Calu3 (cell line): ENCODE results near the gene KDM5A. TPM values are rescaled to one million over a fixed set of nuclear protein-coding genes. Genes with fewer than 3 reads are reported as not detected.

ENCODE experiments used
- BruUV-seq: library from RNA; stranded (reverse); fragments of 400-500 nt; replicated peaks from 2 replicates; lab custom pipeline; 2021; lab: Mats Ljungman, UMichigan
- CTCF ChIA-PET: fragments of 300-600 bp; sonication (Branson Sonifier 250); formaldehyde crosslinking; loops from one replicate; lab custom pipeline; 2022; ENCODE audit warnings: antibody characterized with exemption; lab: Charles Lee
- DNase-seq: peaks from one replicate; pipeline ENCODE4 v3.0.0; 2022
- H3K27ac Mint-ChIP-seq: one replicate; pipeline ENCODE4 v1.8.0; 2022; ENCODE audit warnings: mixed read lengths; ENCODE audit not compliant: unreplicated experiment
- H3K27me3 Mint-ChIP-seq: one replicate; pipeline ENCODE4 v1.8.0; 2022; ENCODE audit warnings: mixed read lengths; ENCODE audit not compliant: unreplicated experiment
- H3K36me3 Mint-ChIP-seq: one replicate; pipeline ENCODE4 v1.8.0; 2022; ENCODE audit warnings: mild to moderate bottlenecking, moderate library complexity, mixed read lengths; ENCODE audit not compliant: insufficient read depth, unreplicated experiment
- H3K4me1 Mint-ChIP-seq: one replicate; pipeline ENCODE4 v1.8.0; 2022; ENCODE audit warnings: mild to moderate bottlenecking, low read depth, mixed read lengths; ENCODE audit not compliant: unreplicated experiment
- H3K4me3 Mint-ChIP-seq: one replicate; pipeline ENCODE4 v1.8.0; 2022; ENCODE audit warnings: mild to moderate bottlenecking, low read depth, moderate library complexity, mixed read lengths; ENCODE audit not compliant: unreplicated experiment
- H3K9me3 Mint-ChIP-seq: one replicate; pipeline ENCODE4 v1.8.0; 2022; ENCODE audit warnings: low read depth, mixed read lengths; ENCODE audit not compliant: unreplicated experiment
- intact Hi-C: fragments of 100-400 bp; cut with micrococcal nuclease; formaldehyde crosslinking; loops from one replicate; pipeline ENCODE4 v1.10.0; 2022; ENCODE audit not compliant: unreplicated experiment
- total RNA-seq: library from RNA; stranded (reverse); gene quantifications from 2 replicates; pipeline ENCODE4 v1.2.3, GENCODE V29; 2022
- TF ChIP-seq, protein P1 (sequence below): fragments of 200-600 bp; IDR thresholded peaks from one replicate; pipeline ENCODE4 v1.8.0; 2022; ENCODE audit warnings: antibody characterized with exemption; ENCODE audit not compliant: unreplicated experiment

Gene KDM5A
- total RNA-seq, 1 experiment from 2014 or later = 63.6 TPM

- intact Hi-C loops = no loop called here
- no peak for DNase-seq
- peaks cover 9% of the 10 kb centered on the region for H3K9me3 Mint-ChIP-seq
- H3K27me3 Mint-ChIP-seq = peaks cover 17% of the 10 kb centered on the region
- no peaks in the 10 kb centered on the region for H3K36me3 Mint-ChIP-seq
- TF ChIP-seq, protein P1, sequence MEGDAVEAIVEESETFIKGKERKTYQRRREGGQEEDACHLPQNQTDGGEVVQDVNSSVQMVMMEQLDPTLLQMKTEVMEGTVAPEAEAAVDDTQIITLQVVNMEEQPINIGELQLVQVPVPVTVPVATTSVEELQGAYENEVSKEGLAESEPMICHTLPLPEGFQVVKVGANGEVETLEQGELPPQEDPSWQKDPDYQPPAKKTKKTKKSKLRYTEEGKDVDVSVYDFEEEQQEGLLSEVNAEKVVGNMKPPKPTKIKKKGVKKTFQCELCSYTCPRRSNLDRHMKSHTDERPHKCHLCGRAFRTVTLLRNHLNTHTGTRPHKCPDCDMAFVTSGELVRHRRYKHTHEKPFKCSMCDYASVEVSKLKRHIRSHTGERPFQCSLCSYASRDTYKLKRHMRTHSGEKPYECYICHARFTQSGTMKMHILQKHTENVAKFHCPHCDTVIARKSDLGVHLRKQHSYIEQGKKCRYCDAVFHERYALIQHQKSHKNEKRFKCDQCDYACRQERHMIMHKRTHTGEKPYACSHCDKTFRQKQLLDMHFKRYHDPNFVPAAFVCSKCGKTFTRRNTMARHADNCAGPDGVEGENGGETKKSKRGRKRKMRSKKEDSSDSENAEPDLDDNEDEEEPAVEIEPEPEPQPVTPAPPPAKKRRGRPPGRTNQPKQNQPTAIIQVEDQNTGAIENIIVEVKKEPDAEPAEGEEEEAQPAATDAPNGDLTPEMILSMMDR = no peak
- CTCF ChIA-PET = interaction anchor here (0.6 kb wide), 1 partner anchor 8 kb away, joined by 9 read pairs; no protein-coding TSS in a partner anchor
- no TSS peak for BruUV-seq
- H3K4me3 Mint-ChIP-seq = no peak overlapping the region
- no peaks in the 10 kb centered on the region for H3K4me1 Mint-ChIP-seq
- no peak overlapping the region for H3K27ac Mint-ChIP-seq
These were observed 146.6 kb downstream of the KDM5A start for GRCh38 chr12:242496-242895.

DNA sequence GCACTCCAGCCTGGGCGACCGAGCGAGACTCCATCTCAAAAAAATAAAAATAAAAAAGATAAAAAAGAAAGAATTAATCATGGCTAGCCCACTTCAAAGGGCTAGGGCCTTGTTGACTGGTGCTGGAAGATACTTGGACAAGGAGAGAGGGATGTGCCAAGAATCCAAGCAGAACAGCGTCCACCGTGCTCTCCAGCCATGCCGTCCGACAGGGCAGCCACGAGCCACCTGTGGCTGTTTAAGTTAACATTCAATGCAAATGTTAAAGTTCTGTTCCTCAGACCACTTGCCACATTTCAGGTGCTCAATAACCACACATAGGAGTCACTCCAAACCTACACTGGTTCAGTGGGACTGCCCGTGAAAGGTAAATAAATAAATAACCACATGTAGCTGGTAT lies 147.9 kb downstream of the KDM5A start:
- peaks cover 17% of the 10 kb centered on the region for H3K27me3 Mint-ChIP-seq
- CTCF ChIA-PET = no interaction called here
- TF ChIP-seq, protein P1 = no peak
- no TSS peak for BruUV-seq
- H3K4me3 Mint-ChIP-seq = no peak overlapping the region
- no peak for DNase-seq
- intact Hi-C loops = no loop called here
- peaks cover 9% of the 10 kb centered on the region for H3K9me3 Mint-ChIP-seq
- no peaks in the 10 kb centered on the region for H3K4me1 Mint-ChIP-seq
- H3K36me3 Mint-ChIP-seq = no peaks in the 10 kb centered on the region
- H3K27ac Mint-ChIP-seq = no peak overlapping the region

DNA sequence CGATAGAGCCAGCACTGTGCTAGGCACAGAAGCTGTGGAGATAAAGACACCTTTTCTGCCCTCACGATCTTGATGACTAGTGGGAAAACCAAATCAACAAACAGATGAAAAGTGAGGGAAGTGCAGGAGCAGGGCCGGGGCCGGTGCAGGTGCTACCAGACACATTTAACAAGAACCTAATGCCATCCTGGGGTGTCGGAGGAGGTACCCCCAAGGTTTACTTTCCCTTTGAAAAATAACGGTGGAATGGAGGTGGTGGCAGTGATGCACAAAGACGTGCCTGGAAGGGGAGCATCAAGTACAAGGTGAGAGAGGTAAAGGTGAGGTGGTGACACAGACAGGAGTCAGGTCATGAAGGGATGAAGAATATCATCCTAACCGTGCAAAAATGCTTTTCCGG lies 148.6 kb downstream of the KDM5A start:
- Mint-ChIP-seq H3K27ac (no peak overlapping the region), H3K27me3 (peaks cover 17% of the 10 kb centered on the region), H3K4me1 (no peaks in the 10 kb centered on the region), H3K9me3 (peaks cover 13% of the 10 kb centered on the region), H3K36me3 (no peaks in the 10 kb centered on the region), H3K4me3 (no peak overlapping the region)
- BruUV-seq = no TSS peak
- intact Hi-C loops = no loop called here
- no peak for DNase-seq
- CTCF ChIA-PET = no interaction called here
- TF ChIP-seq, protein P1 = no peak

- no TSS peak for BruUV-seq
- no peak for DNase-seq
- H3K27me3 Mint-ChIP-seq = peaks cover 17% of the 10 kb centered on the region
- intact Hi-C loops = no loop called here
- no peak overlapping the region for H3K4me3 Mint-ChIP-seq
- TF ChIP-seq, protein P1 = no peak
- peaks cover 13% of the 10 kb centered on the region for H3K9me3 Mint-ChIP-seq
- CTCF ChIA-PET = no interaction called here
- no peaks in the 10 kb centered on the region for H3K36me3 Mint-ChIP-seq
- H3K4me1 Mint-ChIP-seq = no peaks in the 10 kb centered on the region
- no peak overlapping the region for H3K27ac Mint-ChIP-seq
These were observed 150.3 kb downstream of the KDM5A start for GRCh38 chr12:238736-239398.
